GM12875 (cell line): ENCODE data around the gene SNAP47.
A peak's percentile ranks its signal among the peaks of the same experiment; 100 is the strongest.

ENCODE experiments used
- H3K4me3 ChIP-seq: one replicate; pipeline ENCODE4 v1.5.1; 2011; ENCODE audit warnings: low read depth, low read length, control low read depth
- TF ChIP-seq, protein P1 (sequence below): IDR thresholded peaks from 2 replicates; pipeline ENCODE4 v1.5.1; 2011; ENCODE audit warnings: low read depth, mild to moderate bottlenecking, control low read depth, inconsistent platforms, low read length, moderate library complexity, borderline replicate concordance; ENCODE audit not compliant: insufficient read depth

The SNAP47 gene

DNA sequence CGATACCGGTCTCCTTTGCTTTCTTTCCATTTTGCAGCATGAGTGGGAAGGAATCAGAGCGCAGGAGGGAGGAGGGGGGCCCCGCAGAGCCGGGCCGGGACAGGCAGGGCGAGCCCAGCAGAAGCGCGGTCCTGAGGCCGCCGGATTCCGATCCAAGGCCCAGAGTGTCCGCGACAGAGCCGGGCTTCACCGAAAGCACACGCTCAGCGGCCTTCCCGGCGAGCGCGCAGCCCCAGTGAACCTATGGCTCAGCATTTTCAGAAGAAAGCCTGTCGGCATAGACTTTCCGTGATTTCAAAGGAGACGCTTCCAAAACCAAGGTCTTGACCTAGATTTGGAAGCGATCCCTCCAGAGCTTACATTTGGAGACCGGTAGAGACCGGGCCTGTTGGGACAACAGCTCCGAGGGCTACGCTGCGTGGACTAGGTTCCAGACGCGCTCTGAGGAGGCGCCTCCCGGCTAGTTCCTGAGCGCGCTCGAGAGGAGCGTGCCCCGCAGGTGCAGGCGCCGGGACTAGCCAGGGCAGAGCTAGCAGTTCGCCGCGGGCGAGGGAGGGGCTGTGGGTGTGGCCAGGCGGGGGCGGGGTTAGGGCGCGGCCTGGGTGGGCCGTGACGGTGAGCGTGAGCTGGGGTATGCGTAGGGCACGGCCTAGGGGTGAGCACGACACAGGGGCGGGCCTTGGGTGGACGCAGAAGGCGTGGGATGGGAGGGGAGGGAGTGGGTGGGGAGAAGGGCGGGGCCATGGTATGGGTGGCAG, 52.5 kb downstream of the SNAP47 start:
- TF ChIP-seq, protein P1, sequence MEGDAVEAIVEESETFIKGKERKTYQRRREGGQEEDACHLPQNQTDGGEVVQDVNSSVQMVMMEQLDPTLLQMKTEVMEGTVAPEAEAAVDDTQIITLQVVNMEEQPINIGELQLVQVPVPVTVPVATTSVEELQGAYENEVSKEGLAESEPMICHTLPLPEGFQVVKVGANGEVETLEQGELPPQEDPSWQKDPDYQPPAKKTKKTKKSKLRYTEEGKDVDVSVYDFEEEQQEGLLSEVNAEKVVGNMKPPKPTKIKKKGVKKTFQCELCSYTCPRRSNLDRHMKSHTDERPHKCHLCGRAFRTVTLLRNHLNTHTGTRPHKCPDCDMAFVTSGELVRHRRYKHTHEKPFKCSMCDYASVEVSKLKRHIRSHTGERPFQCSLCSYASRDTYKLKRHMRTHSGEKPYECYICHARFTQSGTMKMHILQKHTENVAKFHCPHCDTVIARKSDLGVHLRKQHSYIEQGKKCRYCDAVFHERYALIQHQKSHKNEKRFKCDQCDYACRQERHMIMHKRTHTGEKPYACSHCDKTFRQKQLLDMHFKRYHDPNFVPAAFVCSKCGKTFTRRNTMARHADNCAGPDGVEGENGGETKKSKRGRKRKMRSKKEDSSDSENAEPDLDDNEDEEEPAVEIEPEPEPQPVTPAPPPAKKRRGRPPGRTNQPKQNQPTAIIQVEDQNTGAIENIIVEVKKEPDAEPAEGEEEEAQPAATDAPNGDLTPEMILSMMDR, result no peak
- peak overlapping the region; percentile 53 for H3K4me3 ChIP-seq

DNA sequence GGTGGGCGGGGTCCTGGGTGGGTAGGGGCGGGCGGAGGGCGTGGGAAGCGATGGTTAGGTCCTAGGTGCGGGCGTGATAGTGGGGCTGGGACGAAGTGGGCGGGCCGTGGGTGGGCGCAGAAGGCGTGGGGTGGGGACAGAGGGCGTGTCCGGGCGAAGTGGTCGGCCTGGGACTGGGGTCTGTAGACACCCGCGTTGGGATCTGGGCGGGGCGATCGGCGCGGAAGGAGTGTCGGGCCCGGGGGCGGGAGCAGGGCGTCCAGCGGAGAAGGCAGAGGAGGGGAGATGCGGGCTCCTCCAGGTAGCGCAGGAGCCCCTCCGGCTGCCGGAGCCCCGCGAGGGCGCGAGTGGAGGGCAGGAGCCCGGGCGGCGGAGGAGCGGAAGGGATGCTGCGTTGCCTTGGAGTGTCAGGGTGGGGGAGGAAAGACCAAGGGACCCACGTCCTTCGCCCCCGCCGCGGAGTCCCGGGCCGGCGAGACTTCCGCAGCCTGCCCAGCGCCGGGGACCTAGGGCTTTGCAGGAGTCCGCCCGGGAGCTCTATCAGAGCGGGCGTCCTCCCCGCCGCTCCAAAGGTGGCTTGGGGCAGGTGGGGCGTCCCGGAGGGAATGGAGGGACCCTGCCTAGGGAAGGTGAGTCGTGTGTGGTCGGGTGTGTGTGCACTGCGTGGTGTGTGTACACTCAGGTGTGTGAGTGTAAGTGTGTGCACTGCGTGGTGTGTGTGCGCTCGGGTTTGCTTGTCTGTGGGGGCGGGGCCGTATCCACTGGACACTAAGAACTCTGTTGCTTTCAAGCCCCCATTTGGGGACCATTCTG, 53.2 kb downstream of the SNAP47 start:
- H3K4me3 ChIP-seq, result peak overlapping the region; percentile 53

DNA sequence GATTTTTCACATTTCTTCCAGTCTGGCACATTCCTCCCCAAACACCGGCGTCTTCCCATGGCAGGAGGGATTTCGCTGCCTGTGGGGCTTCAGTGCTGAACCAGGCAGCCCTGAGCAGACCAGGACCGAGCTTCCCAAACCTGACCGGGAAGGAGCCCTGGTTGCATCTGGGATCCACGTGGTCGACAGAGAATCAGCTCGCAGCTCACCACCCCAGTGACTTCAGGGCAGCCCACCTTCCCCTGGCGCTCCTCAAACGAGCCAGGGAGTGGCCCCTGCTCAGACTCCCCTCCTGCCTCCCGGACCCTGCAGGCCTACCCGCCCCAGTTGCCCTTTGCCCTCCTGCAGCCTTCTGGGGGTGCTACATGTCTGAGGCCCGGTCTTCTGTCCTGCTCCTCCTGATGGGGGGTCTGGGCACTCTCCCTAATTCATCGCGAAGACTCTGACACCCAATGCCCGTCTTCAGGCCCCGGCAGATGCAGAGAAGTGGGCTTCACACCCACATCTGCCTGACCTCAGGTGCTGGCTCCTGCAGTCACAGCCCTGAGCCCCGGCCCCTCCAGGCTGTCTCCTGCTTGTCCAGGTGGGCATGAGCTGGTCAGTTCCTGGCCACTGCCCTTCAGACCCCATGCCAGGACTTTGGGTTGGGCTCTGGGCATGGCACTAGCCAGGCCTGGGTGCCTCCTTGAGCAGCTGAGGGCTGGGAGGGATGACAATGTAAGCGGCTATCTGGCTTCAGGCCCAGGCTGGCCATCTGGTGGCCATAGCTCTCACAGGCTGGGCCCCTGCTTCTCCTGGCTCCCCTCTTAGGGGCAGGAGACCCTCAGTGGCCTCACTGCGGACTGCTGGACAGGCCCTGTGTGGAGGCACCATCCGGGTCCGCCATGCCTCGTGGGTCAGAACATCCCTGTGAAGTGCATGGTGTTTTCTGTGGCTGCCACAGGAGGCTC, 54.1 kb downstream of the SNAP47 start:
- H3K4me3 ChIP-seq, result no peak overlapping the region
- TF ChIP-seq, protein P1, result no peak

More for the DNA sequence above, 53.2 kb downstream of the SNAP47 start:
- TF ChIP-seq, protein P1, result no peak

DNA sequence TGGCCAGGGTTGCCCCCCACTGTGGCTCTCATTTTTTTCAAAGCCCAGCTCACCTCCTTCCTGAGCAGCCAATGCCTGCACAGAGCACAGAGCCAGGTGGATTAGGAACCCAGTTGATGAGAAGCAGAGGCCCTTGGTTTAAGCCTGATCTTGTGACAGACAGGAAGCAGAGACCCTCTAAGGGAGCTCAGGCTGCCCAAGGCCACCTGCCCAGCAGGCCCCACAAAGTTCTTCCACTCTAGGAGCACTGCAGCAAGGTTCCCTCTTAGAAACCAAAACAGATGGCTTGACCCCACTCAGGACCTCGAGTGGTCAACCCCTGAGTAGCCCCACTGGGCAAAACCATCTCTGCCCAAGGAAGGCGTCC, 54.8 kb downstream of the SNAP47 start:
- no peak overlapping the region for H3K4me3 ChIP-seq
- TF ChIP-seq, protein P1, result no peak

DNA sequence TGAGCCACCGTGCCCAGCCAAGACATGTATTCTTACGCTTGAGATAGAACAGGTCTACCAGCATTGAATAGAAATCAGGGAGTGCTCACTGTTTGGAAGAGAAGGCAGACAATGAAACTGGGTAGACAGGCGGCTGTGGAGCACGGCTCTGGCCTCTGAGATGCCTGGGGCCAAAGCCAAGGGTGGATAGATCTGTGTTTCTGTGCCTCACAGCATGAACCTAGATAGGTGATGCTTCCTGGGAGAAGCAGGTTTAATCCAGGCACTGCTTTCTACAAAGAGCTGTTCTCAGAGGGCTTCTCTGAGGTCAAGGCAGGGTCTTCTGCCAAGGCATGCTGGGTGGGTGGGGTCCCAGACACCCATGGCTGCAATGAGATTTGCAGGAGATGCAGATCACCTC, 55.6 kb downstream of the SNAP47 start:
- no peak overlapping the region for H3K4me3 ChIP-seq
- TF ChIP-seq, protein P1, result no peak

DNA sequence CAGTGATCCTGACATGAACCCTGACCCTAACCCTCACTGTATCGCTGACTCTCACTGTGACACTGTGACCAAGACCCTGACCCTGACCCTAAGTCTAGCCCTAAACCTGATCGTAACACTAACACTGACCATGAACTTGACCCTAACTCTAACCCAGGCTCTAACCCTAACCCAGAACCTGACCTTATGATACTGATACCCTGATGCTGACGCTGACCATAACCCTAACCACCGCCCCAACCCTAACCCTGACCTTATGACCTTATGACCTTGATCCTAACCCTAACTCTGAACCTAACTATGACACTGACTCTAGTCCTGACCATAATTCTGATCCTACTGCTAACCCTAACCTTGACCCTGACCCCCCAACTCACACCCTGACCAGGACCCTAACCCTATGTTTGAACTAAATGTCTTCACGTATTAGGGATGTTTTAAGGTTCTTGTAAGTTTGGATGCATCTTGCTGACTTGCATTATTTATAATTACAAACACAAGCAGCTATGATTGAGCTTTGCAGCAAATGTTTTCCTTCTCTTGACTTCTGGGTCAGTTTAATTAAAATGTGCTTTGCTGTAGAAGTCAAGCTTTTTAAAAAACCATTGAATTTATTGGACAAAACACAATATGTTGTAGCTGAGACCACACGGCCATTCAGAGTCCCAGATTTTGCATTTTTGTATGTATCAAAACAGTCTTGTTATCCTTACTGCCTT, 56.3 kb downstream of the SNAP47 start:
- TF ChIP-seq, protein P1, result no peak

More for the DNA sequence above, 56.3 kb downstream of the SNAP47 start:
- no peak overlapping the region for H3K4me3 ChIP-seq
